B cell (primary cell): Measurements from ENCODE around the gene UTY. TPM values are rescaled to one million over a fixed set of nuclear protein-coding genes. Genes with fewer than 3 reads are reported as not detected.

ENCODE experiments used
- ATAC-seq: fragments of 200-7000 bp; cut with Tn5 transposase; one replicate; pipeline ENCODE4 v1.10.0; 2021; ENCODE audit warnings: low read depth, mild to moderate bottlenecking, moderate number of reproducible peaks, moderate library complexity
- CTCF ChIA-PET: fragments of 350-600 bp; sonication (Branson Sonifier 250); formaldehyde crosslinking; loops from one replicate; lab custom pipeline; 2021; ENCODE audit warnings: antibody characterized with exemption, inconsistent platforms; lab: Charles Lee
- POLR2A ChIA-PET: fragments of 350-600 bp; sonication (Branson Sonifier 250); formaldehyde crosslinking; loops from one replicate; lab custom pipeline; 2021; ENCODE audit warnings: antibody characterized with exemption; lab: Charles Lee
- DNase-seq: peaks from one replicate; pipeline ENCODE4 v3.0.0; 2013
- H2AFZ ChIP-seq: 2 replicates; pipeline ENCODE4 v1.6.1; 2012; ENCODE audit warnings: mild to moderate bottlenecking, low read depth, low read length; ENCODE audit not compliant: insufficient read depth, poor library complexity, severe bottlenecking
- H3K27ac ChIP-seq, 2 donors: 1 replicate in 1 of 2; 2 replicates in 1 of 2; pipeline ENCODE4 v1.5.1; 2012 to 2013; ENCODE audit warnings: low read length in 2 of 2, mild to moderate bottlenecking in 2 of 2, moderate library complexity in 1 of 2
- H3K27me3 ChIP-seq, 4 experiments: fragments of 200-600 bp in 1 of 4; sonication (generic) in 1 of 4; replicated peaks in 1 of 4; 1 replicate in 2 of 4; 2 replicates in 2 of 4; pipeline versions ENCODE4 v1.6.1 to v1.7.0; 2013 to 2016; ENCODE audit warnings: low read length in 3 of 4, mild to moderate bottlenecking in 2 of 4, mixed read lengths in 1 of 4, moderate library complexity in 1 of 4; ENCODE audit not compliant: insufficient read depth in 4 of 4, control insufficient read depth in 3 of 4; ENCODE audit errors: control extremely low read depth in 1 of 4
- H3K36me3 ChIP-seq, 2 experiments: replicated peaks in 1 of 2; 1 replicate in 1 of 2; 2 replicates in 1 of 2; pipeline versions ENCODE4 v1.6.1 to v1.7.1; 2013; ENCODE audit warnings: low read length in 1 of 2; ENCODE audit not compliant: insufficient read depth in 2 of 2, control insufficient read depth in 1 of 2; ENCODE audit errors: control extremely low read depth in 1 of 2, extremely low read depth in 1 of 2
- H3K4me1 ChIP-seq, 2 donors: fragments of 200-600 bp in 1 of 2; sonication (generic) in 1 of 2; 1 replicate in 1 of 2; 2 replicates in 1 of 2; pipeline versions ENCODE4 v1.5.1 to v1.6.1; 2013 to 2017; ENCODE audit warnings: low read length in 2 of 2; ENCODE audit not compliant: control insufficient read depth in 2 of 2, insufficient read depth in 2 of 2
- H3K4me2 ChIP-seq: replicated peaks from 2 replicates; pipeline ENCODE3; 2012; ENCODE audit warnings: mild to moderate bottlenecking, low read depth, low read length; ENCODE audit not compliant: poor library complexity, severe bottlenecking
- H3K4me3 ChIP-seq, 5 experiments: fragments of 200-600 bp in 1 of 5; sonication (generic) in 1 of 5; 1 replicate in 3 of 5; 2 replicates in 2 of 5; pipeline versions ENCODE4 v1.5.1 to v1.7.0; 2011 to 2016; ENCODE audit warnings: low read length in 4 of 5, mild to moderate bottlenecking in 4 of 5, low read depth in 2 of 5, control low read depth in 1 of 5, moderate library complexity in 1 of 5; ENCODE audit not compliant: insufficient read depth in 1 of 5; ENCODE audit errors: control extremely low read depth in 1 of 5, extremely low read depth in 1 of 5
- H3K79me2 ChIP-seq: fragments of 200-600 bp; sonication (generic); one replicate; pipeline ENCODE4 v1.6.0; 2016; ENCODE audit warnings: low read length; ENCODE audit not compliant: control insufficient read depth, insufficient read depth
- H3K9ac ChIP-seq: fragments of 200-600 bp; sonication (generic); 2 replicates; pipeline ENCODE4 v1.6.1; 2017; ENCODE audit warnings: mild to moderate bottlenecking, low read length, moderate library complexity
- H3K9me3 ChIP-seq, 3 donors: one replicate each; pipeline versions ENCODE4 v1.6.1 to v1.7.1; 2013; ENCODE audit warnings: low read length in 2 of 3; ENCODE audit not compliant: control insufficient read depth in 2 of 3, insufficient read depth in 1 of 3; ENCODE audit errors: control extremely low read depth in 1 of 3
- H4K20me1 ChIP-seq: 2 replicates; pipeline ENCODE4 v1.6.0; 2012; ENCODE audit warnings: mild to moderate bottlenecking, low read length; ENCODE audit not compliant: insufficient read depth, control insufficient read depth, poor library complexity, severe bottlenecking
- H3K27ac Mint-ChIP-seq: one replicate; pipeline ENCODE4 v1.8.0; 2021; ENCODE audit warnings: mixed read lengths
- H3K27me3 Mint-ChIP-seq: one replicate; pipeline ENCODE4 v1.8.0; 2021; ENCODE audit warnings: mixed read lengths
- H3K4me1 Mint-ChIP-seq: one replicate; pipeline ENCODE4 v1.8.0; 2021; ENCODE audit warnings: mixed read lengths
- H3K4me3 Mint-ChIP-seq: one replicate; pipeline ENCODE4 v1.8.0; 2021; ENCODE audit warnings: mixed read lengths
- H3K9me3 Mint-ChIP-seq: one replicate; pipeline ENCODE4 v1.8.0; 2022; ENCODE audit warnings: mixed read lengths; ENCODE audit not compliant: insufficient read depth
- EZH2 ChIP-seq: IDR thresholded peaks from 2 replicates; pipeline ENCODE4 v1.6.1; 2012; ENCODE audit warnings: borderline replicate concordance, low read depth, mild to moderate bottlenecking, moderate library complexity, low read length; ENCODE audit not compliant: insufficient read depth, poor library complexity, severe bottlenecking
- WGBS: methylation state at CpG from one replicate; pipeline ENCODE4 v1.1.5; 2013; ENCODE audit warnings: missing lambda C conversion rate; ENCODE audit not compliant: insufficient coverage; 5-methylcytosine and 5-hydroxymethylcytosine counted together
- intact Hi-C: fragments of 100-400 bp; cut with micrococcal nuclease; formaldehyde crosslinking; loops from one replicate; pipeline ENCODE4 v1.10.0; 2022
- polyA plus RNA-seq: library from polyadenylated mRNA; depleted of rRNA; stranded (reverse); fragments of >200 nt; gene quantifications from 2 replicates; pipeline ENCODE4 v1.2.3, GENCODE V29; 2012
- total RNA-seq, 2 donors: library from RNA; stranded (reverse); fragments of 120-200 nt in 1 of 2; gene quantifications; 1 replicate in 1 of 2; 2 replicates in 1 of 2; pipeline versions ENCODE4 v1.2.3 to v1.2.4, GENCODE V29; 2013 to 2022
- TF ChIP-seq, protein P1 (sequence below): fragments of 200-600 bp; IDR thresholded peaks from one replicate; pipeline ENCODE4 v1.8.0; 2022; ENCODE audit warnings: antibody characterized with exemption, mild to moderate bottlenecking

UTY gene
- total and polyA plus RNA-seq, 2 donors (not counting 1 experiment from before 2014, with no cell fraction given): 112 TPM; not detected in 1

- ATAC-seq (no peak), DNase-seq (no peak)
- Histone ChIP-seq H3K27ac (no peak overlapping the region), H3K4me1 (peaks cover 0 to 7% of the 10 kb centered on the region in 2 donors), H3K27me3 (no peaks in the 10 kb centered on the region), H3K4me2 (no peak overlapping the region), H3K79me2 (no peaks in the 10 kb centered on the region), H4K20me1 (no peaks in the 10 kb centered on the region), H2AFZ (no peak overlapping the region), H3K9ac (no peak overlapping the region), H3K4me3 (no peak overlapping the region), H3K9me3 (no peaks in the 10 kb centered on the region), H3K36me3 (peaks cover 0 to 25% of the 10 kb centered on the region in 2 experiments)
- intact Hi-C loops: no loop called here
- Mint-ChIP-seq H3K4me1 (peaks cover 8% of the 10 kb centered on the region), H3K27ac (no peak overlapping the region), H3K9me3 (no peaks in the 10 kb centered on the region), H3K4me3 (no peak overlapping the region), H3K27me3 (no peaks in the 10 kb centered on the region)
- CTCF ChIA-PET: no interaction called here
- no peak for TF ChIP-seq EZH2
- TF ChIP-seq, protein P1, sequence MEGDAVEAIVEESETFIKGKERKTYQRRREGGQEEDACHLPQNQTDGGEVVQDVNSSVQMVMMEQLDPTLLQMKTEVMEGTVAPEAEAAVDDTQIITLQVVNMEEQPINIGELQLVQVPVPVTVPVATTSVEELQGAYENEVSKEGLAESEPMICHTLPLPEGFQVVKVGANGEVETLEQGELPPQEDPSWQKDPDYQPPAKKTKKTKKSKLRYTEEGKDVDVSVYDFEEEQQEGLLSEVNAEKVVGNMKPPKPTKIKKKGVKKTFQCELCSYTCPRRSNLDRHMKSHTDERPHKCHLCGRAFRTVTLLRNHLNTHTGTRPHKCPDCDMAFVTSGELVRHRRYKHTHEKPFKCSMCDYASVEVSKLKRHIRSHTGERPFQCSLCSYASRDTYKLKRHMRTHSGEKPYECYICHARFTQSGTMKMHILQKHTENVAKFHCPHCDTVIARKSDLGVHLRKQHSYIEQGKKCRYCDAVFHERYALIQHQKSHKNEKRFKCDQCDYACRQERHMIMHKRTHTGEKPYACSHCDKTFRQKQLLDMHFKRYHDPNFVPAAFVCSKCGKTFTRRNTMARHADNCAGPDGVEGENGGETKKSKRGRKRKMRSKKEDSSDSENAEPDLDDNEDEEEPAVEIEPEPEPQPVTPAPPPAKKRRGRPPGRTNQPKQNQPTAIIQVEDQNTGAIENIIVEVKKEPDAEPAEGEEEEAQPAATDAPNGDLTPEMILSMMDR: no peak
- WGBS: no CpG with 5 or more reads among the region's 5 CpGs
- POLR2A ChIA-PET: no interaction called here
Observed at GRCh38 chrY:13337934-13338333, 141.9 kb downstream of the UTY start.

DNA sequence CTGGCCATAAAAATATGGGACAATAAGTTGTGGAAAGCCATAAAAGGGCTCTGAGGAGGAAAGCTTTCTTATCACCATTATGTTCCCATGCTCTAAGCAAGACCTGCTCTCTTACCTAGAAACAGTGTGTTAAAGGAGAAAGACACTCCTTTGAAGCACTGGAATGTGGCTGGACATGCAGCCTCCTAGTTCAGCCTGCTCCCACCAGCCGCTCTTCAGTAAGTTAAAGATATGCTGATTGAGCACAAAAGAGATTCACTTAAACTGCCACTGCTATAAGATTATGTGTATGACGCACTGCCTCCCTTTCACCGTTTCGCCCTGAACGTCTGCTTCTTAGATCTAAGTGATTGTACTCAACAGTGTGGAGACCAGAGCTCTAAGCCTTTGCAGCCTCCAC lies 146.0 kb downstream of the UTY start:
- DNase-seq (no peak), ATAC-seq (no peak)
- Histone ChIP-seq H3K4me2 (no peak overlapping the region), H3K9me3 (no peaks in the 10 kb centered on the region), H3K27ac (no peak overlapping the region), H3K36me3 (peaks cover 0 to 21% of the 10 kb centered on the region in 2 experiments), H4K20me1 (no peaks in the 10 kb centered on the region), H2AFZ (no peak overlapping the region), H3K4me3 (no peak overlapping the region), H3K4me1 (peaks cover 0 to under 1% of the 10 kb centered on the region in 2 donors), H3K9ac (no peak overlapping the region), H3K27me3 (no peaks in the 10 kb centered on the region), H3K79me2 (no peaks in the 10 kb centered on the region)
- ChIA-PET CTCF (interaction anchor here (1.9 kb wide), 1 partner anchor 9 kb away, joined by 6 read pairs; no protein-coding TSS in a partner anchor), POLR2A (no interaction called here)
- 100% methylated on average over 4 of the region's 5 CpGs for WGBS
- no peaks in the 10 kb centered on the region for H3K27me3 Mint-ChIP-seq
- no peaks in the 10 kb centered on the region for H3K9me3 Mint-ChIP-seq
- H3K4me1 Mint-ChIP-seq: peaks cover 8% of the 10 kb centered on the region
- TF ChIP-seq, protein P1: no peak
- TF ChIP-seq EZH2: no peak
- no peak overlapping the region for H3K4me3 Mint-ChIP-seq
- intact Hi-C loops: no loop called here
- H3K27ac Mint-ChIP-seq: no peak overlapping the region
